Keratinocyte (primary cell): Measurements from ENCODE around the gene AHNAK. TPM values are rescaled to one million over a fixed set of nuclear protein-coding genes. Genes with fewer than 3 reads are reported as not detected.

Experiments
- DNase-seq: peaks from one replicate; pipeline ENCODE4 v3.0.0-alpha.2; 2011; ENCODE audit warnings: low read depth, missing footprints, low spot score
- FAIRE-seq: peaks from 2 replicates; lab custom pipeline; 2011; peaks lifted over from hg19 to GRCh38; lab: Jason Lieb, UNC
- H2AFZ ChIP-seq: 2 replicates; pipeline ENCODE4 v1.6.0; 2012; ENCODE audit warnings: low read length, control low read depth, inconsistent platforms; ENCODE audit not compliant: control insufficient read depth
- H3K27ac ChIP-seq: 2 replicates; pipeline ENCODE4 v1.5.1; 2011; ENCODE audit warnings: low read length; ENCODE audit not compliant: control insufficient read depth, insufficient read depth
- H3K27me3 ChIP-seq: 3 replicates; pipeline ENCODE4 v1.6.0; 2011; ENCODE audit warnings: low read length; ENCODE audit not compliant: control insufficient read depth, insufficient read depth; ENCODE audit errors: extremely low read depth
- H3K36me3 ChIP-seq, 2 experiments: 2 replicates in 1 of 2; 3 replicates in 1 of 2; pipeline ENCODE4 v1.5.1; 2011; ENCODE audit warnings: low read length in 2 of 2, mild to moderate bottlenecking in 1 of 2; ENCODE audit not compliant: control insufficient read depth in 2 of 2, insufficient read depth in 2 of 2; ENCODE audit errors: extremely low read depth in 1 of 2
- H3K4me1 ChIP-seq: 3 replicates; pipeline ENCODE4 v1.5.1; 2011; ENCODE audit warnings: low read length; ENCODE audit not compliant: control insufficient read depth, insufficient read depth; ENCODE audit errors: extremely low read depth
- H3K4me2 ChIP-seq: 3 replicates; pipeline ENCODE4 v1.6.0; 2011; ENCODE audit warnings: low read depth, low read length; ENCODE audit not compliant: control insufficient read depth, insufficient read depth; ENCODE audit errors: extremely low read depth
- H3K4me3 ChIP-seq, 3 experiments: fragments of 200-600 bp in 1 of 3; sonication (generic) in 1 of 3; 2 replicates in 2 of 3; 3 replicates in 1 of 3; pipeline ENCODE4 v1.5.1; 2011 to 2016; ENCODE audit warnings: low read length in 3 of 3, mild to moderate bottlenecking in 3 of 3, control low read depth in 2 of 3, inconsistent platforms in 1 of 3, low read depth in 1 of 3, mixed read lengths in 1 of 3, mixed run types in 1 of 3, moderate library complexity in 1 of 3; ENCODE audit not compliant: control insufficient read depth in 2 of 3, insufficient read depth in 2 of 3; ENCODE audit errors: extremely low read depth in 1 of 3
- H3K79me2 ChIP-seq: 2 replicates; pipeline ENCODE4 v1.6.0; 2012; ENCODE audit warnings: low read length; ENCODE audit not compliant: control insufficient read depth, insufficient read depth
- H3K9ac ChIP-seq: 3 replicates; pipeline ENCODE4 v1.6.0; 2011; ENCODE audit warnings: low read length; ENCODE audit not compliant: control insufficient read depth, insufficient read depth; ENCODE audit errors: extremely low read depth
- H3K9me1 ChIP-seq: 3 replicates; pipeline ENCODE4 v1.6.0; 2011; ENCODE audit warnings: low read length; ENCODE audit not compliant: control insufficient read depth, insufficient read depth; ENCODE audit errors: extremely low read depth
- H3K9me3 ChIP-seq: 2 replicates; pipeline ENCODE4 v1.5.1; 2012; ENCODE audit warnings: low read depth, low read length; ENCODE audit not compliant: control insufficient read depth
- H4K20me1 ChIP-seq: 3 replicates; pipeline ENCODE4 v1.6.0; 2011; ENCODE audit warnings: low read length; ENCODE audit not compliant: control insufficient read depth, insufficient read depth; ENCODE audit errors: extremely low read depth
- EZH2 ChIP-seq: IDR thresholded peaks from one replicate; pipeline ENCODE4 v1.6.1; 2012; ENCODE audit warnings: inconsistent platforms, mild to moderate bottlenecking, low read length, moderate library complexity
- dilution Hi-C: fragments of 300-500 bp; cut with MboI; formaldehyde crosslinking; loops from one replicate; pipeline ENCODE4 v1.7.0; 2020; ENCODE audit warnings: low sequenced_read_pairs; ENCODE audit not compliant: extremely low pct_ligation_motif_present
- polyA plus RNA-seq, 5 experiments: library from polyadenylated mRNA; depleted of rRNA in 3 of 5; stranded (reverse) in 3 of 5; stranded (forward) in 1 of 5; unstranded in 1 of 5; fragments of >200 nt; gene quantifications; 1 replicate in 1 of 5; 2 replicates in 3 of 5; 3 replicates in 1 of 5; pipeline versions ENCODE4 v1.2.1 to v1.2.3, GENCODE V29; 2011 to 2012; ENCODE audit warnings: missing spikeins in 2 of 5, low read depth in 1 of 5, low replicate concordance in 1 of 5
- TF ChIP-seq, protein P1 (sequence below), 3 experiments: IDR thresholded peaks in 1 of 3; conservative IDR thresholded peaks in 1 of 3; optimal IDR thresholded peaks in 1 of 3; 2 replicates in 2 of 3; 3 replicates in 1 of 3; pipeline versions ENCODE3 to v1.5.1; 2011; ENCODE audit warnings: low read length in 3 of 3, mild to moderate bottlenecking in 3 of 3, moderate library complexity in 2 of 3, control low read depth in 1 of 3, inconsistent platforms in 1 of 3; ENCODE audit not compliant: insufficient read depth in 2 of 3; ENCODE audit errors: extremely low read depth in 1 of 3

AHNAK gene
- polyA plus RNA-seq, 1 donor (not counting 4 experiments of a cell fraction or from before 2014, with no cell fraction given): 220 TPM

DNA sequence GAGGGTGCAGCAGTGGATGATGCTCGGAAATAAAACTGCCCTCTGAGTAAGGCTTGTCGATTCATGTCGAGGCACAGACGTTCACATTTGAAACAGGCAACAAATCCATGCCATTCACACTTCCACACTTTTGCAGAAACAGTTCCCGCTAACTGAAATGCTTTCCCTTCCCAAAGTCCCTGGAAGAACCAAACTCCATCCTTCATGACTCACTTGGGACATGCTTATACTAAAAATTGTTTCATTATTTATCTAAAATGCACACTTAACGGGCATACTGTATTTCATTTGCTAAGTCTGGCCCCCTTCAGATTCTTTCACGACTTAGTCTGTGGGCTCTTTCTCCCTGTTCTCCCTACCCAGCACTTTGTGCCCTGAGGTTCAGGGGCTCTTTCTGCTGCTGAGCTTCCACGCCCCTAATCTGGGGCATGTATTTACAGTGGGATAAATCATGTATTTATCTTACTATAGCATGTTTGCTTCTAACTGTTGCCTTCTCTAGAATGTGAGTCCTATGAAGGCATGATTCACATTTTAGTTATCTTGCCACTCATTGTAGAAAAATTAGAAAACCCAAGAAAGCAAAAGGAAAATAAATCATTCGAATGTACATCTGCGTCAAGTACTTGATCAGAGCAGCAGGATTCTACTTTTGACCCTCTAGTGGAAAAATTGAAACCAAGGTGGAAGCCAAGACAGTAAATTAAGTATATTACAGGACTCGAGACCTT, 115.3 kb downstream of the AHNAK start:
- FAIRE-seq: no peak
- TF ChIP-seq, protein P1, sequence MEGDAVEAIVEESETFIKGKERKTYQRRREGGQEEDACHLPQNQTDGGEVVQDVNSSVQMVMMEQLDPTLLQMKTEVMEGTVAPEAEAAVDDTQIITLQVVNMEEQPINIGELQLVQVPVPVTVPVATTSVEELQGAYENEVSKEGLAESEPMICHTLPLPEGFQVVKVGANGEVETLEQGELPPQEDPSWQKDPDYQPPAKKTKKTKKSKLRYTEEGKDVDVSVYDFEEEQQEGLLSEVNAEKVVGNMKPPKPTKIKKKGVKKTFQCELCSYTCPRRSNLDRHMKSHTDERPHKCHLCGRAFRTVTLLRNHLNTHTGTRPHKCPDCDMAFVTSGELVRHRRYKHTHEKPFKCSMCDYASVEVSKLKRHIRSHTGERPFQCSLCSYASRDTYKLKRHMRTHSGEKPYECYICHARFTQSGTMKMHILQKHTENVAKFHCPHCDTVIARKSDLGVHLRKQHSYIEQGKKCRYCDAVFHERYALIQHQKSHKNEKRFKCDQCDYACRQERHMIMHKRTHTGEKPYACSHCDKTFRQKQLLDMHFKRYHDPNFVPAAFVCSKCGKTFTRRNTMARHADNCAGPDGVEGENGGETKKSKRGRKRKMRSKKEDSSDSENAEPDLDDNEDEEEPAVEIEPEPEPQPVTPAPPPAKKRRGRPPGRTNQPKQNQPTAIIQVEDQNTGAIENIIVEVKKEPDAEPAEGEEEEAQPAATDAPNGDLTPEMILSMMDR (optimal IDR thresholded peaks at IDR 0.05 in 1 of 3, IDR thresholded peaks at IDR 0.05 in 1 of 3, conservative IDR thresholded peaks at IDR 0.05 in 1 of 3; ENCODE audit: extremely low read depth in 1 of 3, insufficient read depth in 2 of 3, low read length in 3 of 3): no peak
- no peak for TF ChIP-seq EZH2

DNA sequence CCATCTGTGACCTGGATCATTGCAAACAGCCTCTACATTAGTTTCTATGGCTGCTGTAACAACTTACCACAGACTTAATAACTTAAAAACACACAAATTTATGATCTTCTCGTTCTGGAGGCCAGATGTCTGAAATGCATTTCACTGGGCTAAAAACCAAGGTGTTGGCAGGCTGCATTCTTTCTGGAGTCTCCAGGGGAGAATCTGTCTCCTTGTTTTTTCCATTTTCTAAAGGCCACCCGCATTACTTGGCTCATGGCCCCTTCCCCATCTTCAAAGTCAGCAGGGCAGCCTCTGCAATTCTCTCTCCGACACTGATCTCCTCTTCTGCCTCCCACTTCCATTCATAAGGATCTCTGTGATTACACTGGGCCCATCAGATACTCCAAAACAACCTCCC, 116.2 kb downstream of the AHNAK start:
- dilution Hi-C loops: no loop called here
- H3K4me2 ChIP-seq: no peak overlapping the region
- no peaks in the 10 kb centered on the region for H3K9me3 ChIP-seq

More for the DNA sequence above, 115.3 kb downstream of the AHNAK start:
- H3K36me3 ChIP-seq: no peaks in the 10 kb centered on the region
- dilution Hi-C loops: no loop called here
- H4K20me1 ChIP-seq: no peaks in the 10 kb centered on the region
- peaks cover 4% of the 10 kb centered on the region for H3K9me1 ChIP-seq
- no peak overlapping the region for H3K9ac ChIP-seq
- H3K27me3 ChIP-seq: no peaks in the 10 kb centered on the region
- H3K4me3 ChIP-seq: no peak overlapping the region
- H3K4me2 ChIP-seq: no peak overlapping the region
- DNase-seq: no peak
- H3K27ac ChIP-seq: no peak overlapping the region
- peaks cover 10% of the 10 kb centered on the region for H3K4me1 ChIP-seq
- no peak overlapping the region for H2AFZ ChIP-seq
- no peaks in the 10 kb centered on the region for H3K9me3 ChIP-seq
- no peaks in the 10 kb centered on the region for H3K79me2 ChIP-seq

More for the DNA sequence above, 116.2 kb downstream of the AHNAK start:
- FAIRE-seq: no peak
- H3K4me3 ChIP-seq: no peak overlapping the region
- no peak overlapping the region for H3K9ac ChIP-seq
- H3K36me3 ChIP-seq: no peaks in the 10 kb centered on the region
- H4K20me1 ChIP-seq: no peaks in the 10 kb centered on the region
- H3K79me2 ChIP-seq: no peaks in the 10 kb centered on the region
- no peaks in the 10 kb centered on the region for H3K27me3 ChIP-seq
- DNase-seq: no peak
- peaks cover 10% of the 10 kb centered on the region for H3K4me1 ChIP-seq
- no peak for TF ChIP-seq EZH2
- TF ChIP-seq, protein P1 (optimal IDR thresholded peaks at IDR 0.05 in 1 of 3, IDR thresholded peaks at IDR 0.05 in 1 of 3, conservative IDR thresholded peaks at IDR 0.05 in 1 of 3; ENCODE audit: extremely low read depth in 1 of 3, insufficient read depth in 2 of 3, low read length in 3 of 3): no peak
- H3K27ac ChIP-seq: no peak overlapping the region
- H3K9me1 ChIP-seq: peaks cover 4% of the 10 kb centered on the region
- H2AFZ ChIP-seq: no peak overlapping the region
